Loucy (cell line): Measurements from ENCODE around the gene GPR17.

ENCODE experiments used
- EZH2phosphoT487 ChIP-seq: fragments of 200-600 bp; IDR thresholded peaks from 2 replicates; pipeline ENCODE4 v1.6.1; 2018; ENCODE audit warnings: antibody characterized with exemption, mild to moderate bottlenecking, moderate library complexity, borderline replicate concordance
- TF ChIP-seq, protein P1 (sequence below): fragments of 200-600 bp; sonication (generic); conservative IDR thresholded peaks from 2 replicates; pipeline ENCODE4 v1.5.1; 2014; ENCODE audit warnings: mild to moderate bottlenecking, antibody characterized with exemption, low read length

DNA sequence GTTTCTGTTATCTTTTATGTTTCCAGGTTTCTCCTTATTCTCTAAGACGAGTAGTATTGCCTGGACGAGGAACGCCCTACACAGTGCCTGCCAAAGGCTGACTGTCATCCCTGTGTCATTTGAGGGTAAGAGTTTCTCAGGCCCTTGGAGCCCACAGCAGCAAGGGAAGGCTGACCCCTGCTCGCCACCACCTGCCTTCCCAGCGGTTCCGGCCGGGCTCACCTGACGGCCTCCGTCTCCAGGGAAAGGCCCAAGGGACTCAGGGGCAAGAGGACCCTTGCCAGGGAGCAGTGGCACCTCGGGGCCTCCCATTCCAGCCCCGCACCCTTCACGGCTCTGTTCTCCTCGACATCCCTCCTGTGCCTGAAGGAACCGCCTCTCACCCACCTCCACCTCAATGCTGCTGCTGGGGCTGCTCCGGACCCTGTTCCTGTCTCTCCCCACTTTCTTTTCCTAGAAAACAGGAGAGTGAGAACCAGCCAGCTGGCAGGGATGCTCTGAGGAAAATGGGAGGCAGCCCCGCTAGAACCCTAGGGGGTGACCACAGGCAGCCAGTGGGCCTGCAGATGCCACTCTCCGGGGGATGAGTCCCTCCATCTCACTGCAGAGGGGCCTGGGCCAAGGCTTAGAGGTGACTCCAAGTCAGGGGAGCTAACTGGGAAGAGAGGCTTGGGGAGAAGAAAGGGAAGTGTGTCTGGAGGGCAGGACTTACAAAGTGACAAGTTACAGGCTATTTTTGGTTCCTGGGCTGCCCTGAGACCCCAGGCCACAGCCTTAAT is 27.5 kb downstream of the GPR17 start:
- TF ChIP-seq, protein P1, sequence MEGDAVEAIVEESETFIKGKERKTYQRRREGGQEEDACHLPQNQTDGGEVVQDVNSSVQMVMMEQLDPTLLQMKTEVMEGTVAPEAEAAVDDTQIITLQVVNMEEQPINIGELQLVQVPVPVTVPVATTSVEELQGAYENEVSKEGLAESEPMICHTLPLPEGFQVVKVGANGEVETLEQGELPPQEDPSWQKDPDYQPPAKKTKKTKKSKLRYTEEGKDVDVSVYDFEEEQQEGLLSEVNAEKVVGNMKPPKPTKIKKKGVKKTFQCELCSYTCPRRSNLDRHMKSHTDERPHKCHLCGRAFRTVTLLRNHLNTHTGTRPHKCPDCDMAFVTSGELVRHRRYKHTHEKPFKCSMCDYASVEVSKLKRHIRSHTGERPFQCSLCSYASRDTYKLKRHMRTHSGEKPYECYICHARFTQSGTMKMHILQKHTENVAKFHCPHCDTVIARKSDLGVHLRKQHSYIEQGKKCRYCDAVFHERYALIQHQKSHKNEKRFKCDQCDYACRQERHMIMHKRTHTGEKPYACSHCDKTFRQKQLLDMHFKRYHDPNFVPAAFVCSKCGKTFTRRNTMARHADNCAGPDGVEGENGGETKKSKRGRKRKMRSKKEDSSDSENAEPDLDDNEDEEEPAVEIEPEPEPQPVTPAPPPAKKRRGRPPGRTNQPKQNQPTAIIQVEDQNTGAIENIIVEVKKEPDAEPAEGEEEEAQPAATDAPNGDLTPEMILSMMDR, result no peak
- no peak for TF ChIP-seq EZH2phosphoT487
